Stomach (tissue), 9 donors: ENCODE results near the gene GLRA1. TPM values are rescaled to one million over a fixed set of nuclear protein-coding genes. Genes with fewer than 3 reads are reported as not detected.
A peak's percentile ranks its signal among the peaks of the same experiment; 100 is the strongest.
"Not testable (repeated sequence)": the region's sequence is repeated elsewhere in the genome, so short reads cannot be mapped to it uniquely, and the experiment has no call there.

Experiments
- DNase-seq, 2 donors: peaks; one replicate each; pipeline versions ENCODE4 v3.0.0 to v3.0.0-alpha.2; 2013 to 2019
- H3K27ac ChIP-seq, 5 donors: fragments of 200-600 bp in 4 of 5; sonication (generic) in 4 of 5; one replicate each; pipeline ENCODE4 v1.5.1; 2013 to 2019; ENCODE audit warnings: mild to moderate bottlenecking in 1 of 5, moderate library complexity in 1 of 5
- H3K27me3 ChIP-seq, 3 donors: fragments of 200-600 bp; sonication (generic); one replicate each; pipeline ENCODE4 v1.5.1; 2017 to 2019; ENCODE audit warnings: mixed run types in 1 of 3
- H3K36me3 ChIP-seq, 4 donors: fragments of 200-600 bp; sonication (generic); 1 replicate in 3 of 4; 2 replicates in 1 of 4; pipeline ENCODE4 v1.5.1; 2016 to 2019
- H3K4me1 ChIP-seq, 4 donors: fragments of 200-600 bp; sonication (generic); one replicate each; pipeline ENCODE4 v1.5.1; 2016 to 2019
- H3K4me3 ChIP-seq, 4 donors: fragments of 200-600 bp; sonication (generic) in 3 of 4; one replicate each; pipeline ENCODE4 v1.5.1; 2016 to 2019; ENCODE audit warnings: mild to moderate bottlenecking in 1 of 4
- H3K9me3 ChIP-seq, 4 donors: fragments of 200-600 bp; sonication (generic); one replicate each; pipeline ENCODE4 v1.5.1; 2016 to 2019
- EP300 ChIP-seq: sonication (generic); formaldehyde crosslinking; IDR thresholded peaks from one replicate; pipeline ENCODE4 v1.6.1; 2017; ENCODE audit warnings: antibody characterized with exemption
- POLR2A ChIP-seq, 4 donors: fragments of 450-650 bp; IDR thresholded peaks; one replicate each; pipeline ENCODE4 v1.6.1; 2016; ENCODE audit warnings: antibody characterized with exemption in 4 of 4, control low read depth in 2 of 4, mild to moderate bottlenecking in 1 of 4, moderate library complexity in 1 of 4
- POLR2AphosphoS5 ChIP-seq, 3 donors: sonication (generic); formaldehyde crosslinking; IDR thresholded peaks; one replicate each; pipeline ENCODE4 v1.6.1; 2016; ENCODE audit warnings: antibody characterized with exemption in 3 of 3
- WGBS, 5 donors: extraction: QIAGEN DNeasy Blood & Tissue Kit in 3 of 5; methylation state at CpG; one replicate each; pipeline versions ENCODE4 v1.1.5 to v1.1.7; 2013 to 2018; 5-methylcytosine and 5-hydroxymethylcytosine counted together
- intact Hi-C: fragments of 100-400 bp; cut with DNase I; formaldehyde crosslinking; loops from one replicate; pipeline ENCODE4 v1.15.1; 2023; ENCODE audit warnings: low total_unique reads
- polyA plus RNA-seq, 3 donors: library from polyadenylated mRNA; stranded (reverse); fragments of 200-250 nt; gene quantifications; one replicate each; pipeline ENCODE4 v1.2.3, GENCODE V29; 2013
- total RNA-seq, 5 donors: library from RNA; depleted of rRNA; stranded (reverse); fragments of >200 nt; gene quantifications; one replicate each; pipeline versions ENCODE4 v1.1.0 to v1.2.3, GENCODE V29; 2014 to 2016
- TF ChIP-seq, protein P1 (sequence below), 7 experiments: fragments of 450-650 bp in 4 of 7; fragments of 200-600 bp in 3 of 7; sonication (generic) in 3 of 7; IDR thresholded peaks; one replicate each; pipeline ENCODE4 v1.5.1; 2016 to 2019; ENCODE audit warnings: antibody characterized with exemption in 7 of 7, control low read depth in 2 of 7, mild to moderate bottlenecking in 1 of 7
- donor health status: healthy with polysubstance abuse.
- donor health status: Bipolar disorder and iron deficiency.
- donor health status: healthy.

GLRA1 gene
- total and polyA plus RNA-seq, 8 donors, result not detected

DNA sequence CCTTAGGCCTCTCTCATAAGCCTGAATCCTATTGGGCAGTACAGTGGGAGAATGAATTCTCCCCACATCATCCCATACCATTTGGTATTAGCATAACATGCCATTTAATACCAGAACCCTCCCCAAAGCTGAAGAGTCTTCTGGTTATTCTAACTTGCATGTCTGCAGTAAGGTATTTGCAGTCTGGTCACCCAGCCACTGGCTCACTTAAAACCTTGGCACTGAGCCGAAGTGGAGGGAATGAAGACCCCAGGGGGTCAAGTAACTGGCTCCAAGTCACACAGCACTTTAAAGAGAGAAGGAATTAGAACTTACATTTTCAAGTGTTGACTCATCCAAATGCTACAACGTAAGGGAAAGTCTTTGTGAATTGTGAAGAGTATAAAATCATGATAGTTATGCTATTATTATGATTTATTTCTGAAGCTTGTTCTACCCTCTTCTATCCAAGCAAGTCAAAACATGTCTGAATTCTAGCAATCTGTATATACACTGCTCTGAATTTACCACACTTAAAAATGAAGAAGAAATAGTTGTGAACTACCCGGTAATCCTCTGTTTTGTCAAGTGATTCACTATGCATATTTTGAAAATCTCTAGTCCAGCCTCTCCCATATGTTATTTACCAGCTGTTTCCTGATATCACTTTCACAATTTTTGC lies 28.5 kb downstream of the GLRA1 start:
- H3K36me3 ChIP-seq, result no peaks in the 10 kb centered on the region
- intact Hi-C loops, result no loop called here
- peak in 1 of 2 donors; percentile 33 for DNase-seq
- H3K9me3 ChIP-seq, result no peaks in the 10 kb centered on the region
- H3K27me3 ChIP-seq, result no peaks in the 10 kb centered on the region
- WGBS, 5 donors, result 32 to 40% (median 36%) methylated on average over 3 of the region's 3 CpGs
- H3K4me3 ChIP-seq, result no peak overlapping the region
- no peak overlapping the region for H3K27ac ChIP-seq
- peaks cover 0 to 15% (median 4%) of the 10 kb centered on the region in 4 donors for H3K4me1 ChIP-seq
- TF ChIP-seq EP300 (no peak), POLR2AphosphoS5 (IDR thresholded peaks at IDR 0.05) (no peak), POLR2A (IDR thresholded peaks at IDR 0.05) (no peak)
- TF ChIP-seq, protein P1, sequence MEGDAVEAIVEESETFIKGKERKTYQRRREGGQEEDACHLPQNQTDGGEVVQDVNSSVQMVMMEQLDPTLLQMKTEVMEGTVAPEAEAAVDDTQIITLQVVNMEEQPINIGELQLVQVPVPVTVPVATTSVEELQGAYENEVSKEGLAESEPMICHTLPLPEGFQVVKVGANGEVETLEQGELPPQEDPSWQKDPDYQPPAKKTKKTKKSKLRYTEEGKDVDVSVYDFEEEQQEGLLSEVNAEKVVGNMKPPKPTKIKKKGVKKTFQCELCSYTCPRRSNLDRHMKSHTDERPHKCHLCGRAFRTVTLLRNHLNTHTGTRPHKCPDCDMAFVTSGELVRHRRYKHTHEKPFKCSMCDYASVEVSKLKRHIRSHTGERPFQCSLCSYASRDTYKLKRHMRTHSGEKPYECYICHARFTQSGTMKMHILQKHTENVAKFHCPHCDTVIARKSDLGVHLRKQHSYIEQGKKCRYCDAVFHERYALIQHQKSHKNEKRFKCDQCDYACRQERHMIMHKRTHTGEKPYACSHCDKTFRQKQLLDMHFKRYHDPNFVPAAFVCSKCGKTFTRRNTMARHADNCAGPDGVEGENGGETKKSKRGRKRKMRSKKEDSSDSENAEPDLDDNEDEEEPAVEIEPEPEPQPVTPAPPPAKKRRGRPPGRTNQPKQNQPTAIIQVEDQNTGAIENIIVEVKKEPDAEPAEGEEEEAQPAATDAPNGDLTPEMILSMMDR (IDR thresholded peaks at IDR 0.05), result no peak

DNA sequence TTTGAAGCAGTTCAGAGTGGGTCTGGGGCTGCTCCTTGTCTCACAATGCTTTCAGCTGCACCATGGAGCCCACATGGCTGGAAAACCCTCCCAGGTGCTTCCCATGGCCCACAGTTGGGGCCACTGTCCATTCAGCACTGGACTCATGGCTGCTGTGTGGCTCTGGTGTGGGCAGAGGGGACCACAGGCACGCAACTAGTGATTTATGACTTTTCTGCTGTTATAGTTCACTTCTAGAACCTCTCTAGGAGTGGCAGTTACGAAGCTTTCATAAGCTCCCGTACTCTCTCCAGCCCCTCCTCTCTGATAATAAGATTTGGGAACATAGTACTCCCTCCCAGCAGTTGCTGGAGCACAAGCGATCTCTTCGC lies 29.0 kb downstream of the GLRA1 start:
- 62 to 76% (median 64%) methylated on average over 5 of the region's 5 CpGs for WGBS, 5 donors
- intact Hi-C loops, result no loop called here
- Histone ChIP-seq H3K27me3 (no peaks in the 10 kb centered on the region), H3K27ac (no peak overlapping the region), H3K36me3 (no peaks in the 10 kb centered on the region), H3K4me3 (no peak overlapping the region), H3K9me3 (no peaks in the 10 kb centered on the region), H3K4me1 (peaks cover 0 to 15% (median 3%) of the 10 kb centered on the region in 4 donors)
- TF ChIP-seq, protein P1 (IDR thresholded peaks at IDR 0.05), result no peak
- no peak for TF ChIP-seq POLR2A (IDR thresholded peaks at IDR 0.05)
- TF ChIP-seq POLR2AphosphoS5 (IDR thresholded peaks at IDR 0.05), result no peak
- no peak for TF ChIP-seq EP300
- DNase-seq, result no peak

DNA sequence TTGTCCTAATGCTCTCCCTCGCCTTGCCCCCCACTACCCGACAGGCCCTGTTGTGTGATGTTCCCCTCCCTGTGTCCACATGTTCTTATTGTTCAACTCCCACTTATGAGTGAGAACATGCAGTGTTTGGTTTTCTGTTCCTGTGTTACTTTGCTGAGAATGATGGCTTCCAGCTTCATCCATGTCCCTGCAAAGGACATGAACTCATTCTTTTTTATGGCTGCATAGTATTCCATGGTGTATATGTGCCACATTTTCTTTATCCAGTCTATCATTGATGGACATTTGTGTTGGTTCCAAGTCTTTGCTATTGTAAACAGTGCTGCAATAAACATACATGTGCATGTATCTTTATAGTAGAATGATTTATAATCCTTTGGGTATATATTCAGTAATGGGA lies 31.2 kb downstream of the GLRA1 start:
- H3K9me3 ChIP-seq, intact Hi-C loops, H3K4me3 ChIP-seq, H3K27ac ChIP-seq, H3K27me3 ChIP-seq, H3K36me3 ChIP-seq, DNase-seq: not testable (repeated sequence)
- 88 to 94% (median 93%) methylated on average over 2 of the region's 2 CpGs for WGBS, 5 donors
- peaks cover 0 to 15% (median 3%) of the 10 kb centered on the region in 4 donors for H3K4me1 ChIP-seq

DNA sequence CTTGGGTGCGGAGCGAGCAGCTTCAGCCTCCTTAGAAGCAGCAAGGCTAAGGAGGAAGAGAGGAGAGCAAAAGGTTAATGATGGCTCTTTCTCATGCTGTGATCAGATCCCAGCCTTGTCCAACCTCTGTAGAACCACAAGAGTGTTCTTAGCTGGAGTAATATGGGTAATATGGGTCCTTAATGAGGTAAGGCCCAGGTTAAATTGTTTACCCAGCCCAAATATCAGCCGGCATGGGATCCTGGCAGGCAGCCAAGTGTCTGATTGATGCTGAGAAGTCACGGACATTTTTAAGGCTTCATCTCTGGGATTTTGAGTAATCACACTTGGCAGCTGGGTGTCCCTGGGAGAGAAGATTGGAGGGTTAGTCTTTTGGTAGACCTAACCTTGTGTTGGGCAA lies 32.3 kb downstream of the GLRA1 start:
- Histone ChIP-seq H3K27me3 (no peaks in the 10 kb centered on the region), H3K36me3 (no peaks in the 10 kb centered on the region), H3K4me1 (peaks cover 0 to 13% (median 3%) of the 10 kb centered on the region in 4 donors), H3K9me3 (no peaks in the 10 kb centered on the region), H3K4me3 (no peak overlapping the region), H3K27ac (no peak overlapping the region)
- DNase-seq, result no peak
- 48 to 78% (median 57%) methylated on average over 4 of the region's 4 CpGs for WGBS, 5 donors
- intact Hi-C loops, result no loop called here
- no peak for TF ChIP-seq POLR2A (IDR thresholded peaks at IDR 0.05)
- TF ChIP-seq EP300, result no peak
- TF ChIP-seq, protein P1 (IDR thresholded peaks at IDR 0.05), result no peak
- TF ChIP-seq POLR2AphosphoS5 (IDR thresholded peaks at IDR 0.05), result no peak

DNA sequence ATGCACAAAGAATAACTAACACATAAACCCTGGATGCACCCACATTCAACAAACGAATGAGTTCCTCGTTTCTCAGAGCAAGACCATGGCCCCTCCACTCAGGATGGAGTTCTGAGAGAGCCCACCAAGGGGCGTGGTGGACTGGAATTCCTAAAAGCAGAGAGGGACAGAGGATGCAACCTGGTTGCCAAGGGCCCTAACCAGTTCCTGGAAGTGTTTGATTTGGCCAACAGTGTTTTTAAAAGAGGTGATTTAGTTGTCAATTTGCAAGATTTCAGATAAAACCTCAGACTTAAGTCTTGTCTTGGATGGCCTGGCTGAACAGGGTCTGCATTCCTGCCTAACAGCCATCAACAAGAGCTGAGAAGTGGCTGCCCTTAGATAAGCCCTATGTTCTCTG lies 34.4 kb downstream of the GLRA1 start:
- intact Hi-C loops, result no loop called here

More for the DNA sequence above, 34.4 kb downstream of the GLRA1 start:
- Histone ChIP-seq H3K4me3 (no peak overlapping the region), H3K27me3 (no peaks in the 10 kb centered on the region), H3K36me3 (no peaks in the 10 kb centered on the region), H3K27ac (no peak overlapping the region), H3K9me3 (no peaks in the 10 kb centered on the region), H3K4me1 (no peaks in the 10 kb centered on the region)
- no peak for DNase-seq
- TF ChIP-seq POLR2AphosphoS5 (IDR thresholded peaks at IDR 0.05), result no peak
- no peak for TF ChIP-seq POLR2A (IDR thresholded peaks at IDR 0.05)
- TF ChIP-seq EP300, result no peak
- TF ChIP-seq, protein P1 (IDR thresholded peaks at IDR 0.05), result no peak
- 31 to 49% (median 40%) methylated on average over 3 of the region's 3 CpGs for WGBS, 5 donors
